ENCODE measurements around the gene UNC79. TPM values are rescaled to one million over a fixed set of nuclear protein-coding genes. Genes with fewer than 3 reads are reported as not detected.

Gene UNC79
- total RNA-seq, 1 donor from 2014 or later, result 0.18 TPM

DNA sequence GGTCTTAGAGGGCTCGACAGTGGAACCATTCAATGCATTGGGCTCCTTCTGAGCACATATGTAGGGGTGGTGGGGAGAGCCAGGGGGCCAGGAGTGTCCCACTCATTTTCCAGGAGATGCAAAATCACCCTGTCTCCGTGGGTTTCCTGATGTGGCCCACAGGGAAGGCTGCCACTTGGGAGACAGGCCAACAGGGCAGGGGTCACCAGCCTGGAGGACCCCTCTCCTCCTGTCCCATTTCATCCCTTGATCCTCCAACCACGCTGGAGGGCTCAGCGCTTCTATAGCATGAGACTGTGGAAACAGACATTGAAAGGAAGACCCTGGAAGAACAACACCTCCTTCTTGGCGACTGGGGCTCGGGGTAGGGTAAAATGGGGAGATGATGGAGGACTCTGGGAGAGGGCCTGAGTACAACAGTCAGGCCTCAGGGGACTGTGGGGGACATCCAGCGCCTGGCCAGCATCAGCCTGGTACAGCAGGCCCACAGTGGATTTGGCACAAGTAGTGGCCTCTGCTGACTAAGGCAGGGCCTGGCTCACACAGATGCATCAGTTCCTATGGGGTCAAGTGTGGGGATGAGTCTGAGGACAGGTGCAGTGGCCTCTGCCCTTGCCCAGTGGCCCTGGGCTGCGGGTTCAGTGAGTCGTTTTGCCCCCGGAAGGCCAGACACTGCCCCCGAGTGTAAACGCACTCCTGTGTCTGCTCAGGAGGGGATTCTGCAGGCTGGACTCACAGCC lies 289.5 kb downstream of the UNC79 start:
- no peaks in the 10 kb centered on the region for H3K36me3 ChIP-seq
- no peaks in the 10 kb centered on the region for H3K4me1 ChIP-seq
- no peak overlapping the region for H3K4me3 ChIP-seq
- ATAC-seq (no peak), DNase-seq (no peak)
- no peaks in the 10 kb centered on the region for H3K9me3 ChIP-seq
- TF ChIP-seq, protein P1, sequence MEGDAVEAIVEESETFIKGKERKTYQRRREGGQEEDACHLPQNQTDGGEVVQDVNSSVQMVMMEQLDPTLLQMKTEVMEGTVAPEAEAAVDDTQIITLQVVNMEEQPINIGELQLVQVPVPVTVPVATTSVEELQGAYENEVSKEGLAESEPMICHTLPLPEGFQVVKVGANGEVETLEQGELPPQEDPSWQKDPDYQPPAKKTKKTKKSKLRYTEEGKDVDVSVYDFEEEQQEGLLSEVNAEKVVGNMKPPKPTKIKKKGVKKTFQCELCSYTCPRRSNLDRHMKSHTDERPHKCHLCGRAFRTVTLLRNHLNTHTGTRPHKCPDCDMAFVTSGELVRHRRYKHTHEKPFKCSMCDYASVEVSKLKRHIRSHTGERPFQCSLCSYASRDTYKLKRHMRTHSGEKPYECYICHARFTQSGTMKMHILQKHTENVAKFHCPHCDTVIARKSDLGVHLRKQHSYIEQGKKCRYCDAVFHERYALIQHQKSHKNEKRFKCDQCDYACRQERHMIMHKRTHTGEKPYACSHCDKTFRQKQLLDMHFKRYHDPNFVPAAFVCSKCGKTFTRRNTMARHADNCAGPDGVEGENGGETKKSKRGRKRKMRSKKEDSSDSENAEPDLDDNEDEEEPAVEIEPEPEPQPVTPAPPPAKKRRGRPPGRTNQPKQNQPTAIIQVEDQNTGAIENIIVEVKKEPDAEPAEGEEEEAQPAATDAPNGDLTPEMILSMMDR (IDR thresholded peaks at IDR 0.05), result no peak
- peaks cover 10% of the 10 kb centered on the region for H3K27me3 ChIP-seq (ENCODE audit: low read depth)
- intact Hi-C loops (cut with DNase I), result no loop called here
- no peak overlapping the region for H3K27ac ChIP-seq

DNA sequence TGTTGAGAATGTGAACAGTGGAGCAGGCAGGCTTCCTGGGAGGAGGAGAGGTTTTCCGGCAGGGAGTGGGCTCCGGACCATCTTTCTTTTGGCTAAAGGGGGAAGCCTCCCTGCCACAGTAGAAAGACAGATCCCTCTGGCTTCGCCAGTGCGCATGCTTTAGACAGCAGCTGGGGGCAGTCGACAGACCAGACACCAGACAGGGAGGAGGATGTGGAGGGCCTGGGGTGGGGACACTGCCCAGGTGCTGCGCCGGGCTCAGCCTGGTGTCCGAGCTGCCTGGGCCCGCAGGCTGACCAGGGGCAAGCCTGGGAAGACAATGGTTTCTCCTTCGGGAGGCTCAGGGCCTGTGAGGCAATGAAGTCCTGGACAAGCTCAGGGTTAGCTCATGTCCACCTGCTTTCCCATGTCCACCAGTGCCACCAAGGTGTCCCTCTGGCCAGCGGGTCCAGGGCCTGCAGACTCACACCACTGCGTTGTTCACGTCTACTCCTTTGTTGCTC lies 290.3 kb downstream of the UNC79 start:
- no peak for ATAC-seq
- Histone ChIP-seq H3K27me3 (ENCODE audit: low read depth) (peaks cover 11% of the 10 kb centered on the region), H3K36me3 (no peaks in the 10 kb centered on the region), H3K4me1 (no peaks in the 10 kb centered on the region), H3K4me3 (no peak overlapping the region), H3K27ac (no peak overlapping the region), H3K9me3 (no peaks in the 10 kb centered on the region)
- intact Hi-C loops (cut with DNase I), result no loop called here
- TF ChIP-seq, protein P1 (IDR thresholded peaks at IDR 0.05), result no peak
- DNase-seq, result no peak

DNA sequence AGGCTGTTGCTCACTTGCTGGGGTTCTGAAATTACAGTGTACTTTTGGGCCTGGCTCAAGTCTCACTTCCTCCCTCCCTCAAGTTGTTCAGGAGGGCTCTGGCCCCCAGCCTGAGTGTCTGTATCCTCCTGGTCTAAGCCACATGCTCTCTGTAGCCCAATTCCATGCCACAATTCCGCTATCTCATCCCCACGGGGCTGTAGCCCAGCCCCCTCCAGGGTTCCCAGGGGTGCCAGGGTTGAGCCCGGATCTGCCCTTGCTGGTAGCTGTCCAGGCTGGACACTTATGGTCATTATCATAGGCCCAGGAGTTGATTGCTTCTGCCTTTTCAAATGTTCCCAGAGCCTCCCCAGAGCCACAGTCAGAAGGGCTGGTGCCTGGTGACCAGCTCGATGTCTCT lies 292.3 kb downstream of the UNC79 start:
- Histone ChIP-seq H3K36me3 (no peaks in the 10 kb centered on the region), H3K27ac (no peak overlapping the region), H3K9me3 (no peaks in the 10 kb centered on the region), H3K27me3 (ENCODE audit: low read depth) (peaks cover 9% of the 10 kb centered on the region), H3K4me1 (no peaks in the 10 kb centered on the region), H3K4me3 (no peak overlapping the region)
- TF ChIP-seq, protein P1 (IDR thresholded peaks at IDR 0.05), result no peak
- intact Hi-C loops (cut with DNase I), result no loop called here
- no peak for DNase-seq
- ATAC-seq, result no peak

DNA sequence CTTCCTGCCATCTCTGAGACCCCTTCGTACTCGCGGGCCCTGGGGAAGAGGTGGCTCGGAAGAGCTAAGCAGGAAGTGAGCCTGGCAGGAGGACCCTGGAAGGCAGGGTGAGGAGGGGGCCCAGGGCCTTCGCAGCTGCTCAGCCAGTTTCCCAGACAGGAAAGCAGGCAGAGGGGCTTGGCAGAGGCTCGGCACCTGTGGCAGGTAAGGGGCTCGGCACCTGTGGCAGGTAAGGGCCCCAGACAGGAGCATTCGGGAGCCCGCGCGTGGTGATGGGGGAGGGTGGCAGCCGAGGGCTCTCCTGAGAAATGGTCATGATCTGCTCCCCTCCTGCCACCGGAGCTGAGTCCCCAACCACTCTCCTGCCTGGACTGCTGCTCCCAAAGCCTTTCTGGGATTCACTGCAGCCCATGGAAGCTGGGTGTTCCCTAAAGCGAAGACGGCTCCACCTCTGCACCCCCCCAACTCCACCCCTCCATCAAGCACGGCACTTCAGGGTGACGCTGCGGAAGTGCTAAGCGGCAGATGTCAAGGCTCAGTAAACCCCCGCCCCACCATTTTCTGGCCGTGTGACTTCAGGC lies 294.4 kb downstream of the UNC79 start:
- ATAC-seq, result no peak
- TF ChIP-seq, protein P1 (IDR thresholded peaks at IDR 0.05), result no peak
- intact Hi-C loops (cut with DNase I), result no loop called here
- Histone ChIP-seq H3K36me3 (no peaks in the 10 kb centered on the region), H3K4me3 (no peak overlapping the region), H3K4me1 (no peaks in the 10 kb centered on the region), H3K9me3 (no peaks in the 10 kb centered on the region), H3K27me3 (ENCODE audit: low read depth) (peaks cover 9% of the 10 kb centered on the region), H3K27ac (no peak overlapping the region)
- no peak for DNase-seq

DNA sequence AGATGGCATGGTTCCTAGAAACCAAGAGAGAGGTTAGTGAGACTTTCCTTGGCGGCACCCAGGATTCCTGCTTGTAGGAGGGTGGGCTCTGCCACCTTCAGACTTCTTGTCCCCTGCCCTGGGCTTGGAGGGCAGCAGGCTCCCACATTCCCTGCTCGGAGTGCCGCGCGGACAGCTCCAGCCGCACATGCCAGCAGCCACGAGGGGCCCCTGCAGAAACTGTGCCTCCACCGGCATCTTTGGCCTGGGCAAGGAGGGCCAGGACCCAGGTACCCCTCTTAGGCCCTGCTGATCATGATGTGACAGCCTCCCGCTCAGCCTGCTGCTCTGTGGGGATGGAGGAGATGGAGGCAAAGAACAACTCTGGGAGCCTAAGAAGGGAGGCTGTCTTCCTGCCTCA lies 295.3 kb downstream of the UNC79 start:
- intact Hi-C loops (cut with DNase I), result no loop called here
- DNase-seq (no peak), ATAC-seq (no peak)
- H3K4me3 ChIP-seq, result no peak overlapping the region
- peaks cover 9% of the 10 kb centered on the region for H3K27me3 ChIP-seq (ENCODE audit: low read depth)
- TF ChIP-seq, protein P1 (IDR thresholded peaks at IDR 0.05), result no peak
- H3K9me3 ChIP-seq, result no peaks in the 10 kb centered on the region
- H3K4me1 ChIP-seq, result no peaks in the 10 kb centered on the region
- H3K36me3 ChIP-seq, result no peaks in the 10 kb centered on the region
- no peak overlapping the region for H3K27ac ChIP-seq

Data from lower lobe of right lung (tissue), 2 donors.